Activated CD4-positive, alpha-beta T cell treated with anti-CD3 and anti-CD28 coated beads, Interleukin-2, amount 50 U/mL, for 48 hours (primary cell): ENCODE results near the gene ZNF98.

Experiments
- DNase-seq, 2 experiments: peaks; one replicate each; pipeline ENCODE4 v3.0.0-alpha.2; 2020

The ZNF98 gene

DNA sequence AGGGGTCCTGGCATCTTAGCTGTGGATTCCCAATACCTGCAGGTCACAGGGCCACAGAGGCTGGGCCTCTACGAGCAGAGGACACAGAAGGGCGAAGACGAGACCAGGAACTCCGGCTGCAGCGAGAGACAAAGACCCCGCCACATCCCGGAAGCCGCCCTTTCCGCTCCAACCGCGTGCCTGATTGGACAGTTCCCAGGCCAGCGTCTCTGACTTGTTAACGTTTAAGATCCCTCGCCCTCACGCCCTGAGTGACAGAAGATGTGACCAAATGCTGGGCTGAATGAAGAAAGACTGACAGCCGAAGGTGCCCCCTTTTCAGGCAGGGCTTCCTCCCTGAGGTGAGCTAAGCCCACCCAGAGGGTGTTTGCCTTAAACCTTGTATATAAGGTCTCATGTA lies at the start of gene ZNF98:
TSS of gene ZNF98 (minus strand) at position 136 of the 400 bp plus-strand sequence. CDS start at position 14, 122 bp downstream.
- no peak for DNase-seq

DNA sequence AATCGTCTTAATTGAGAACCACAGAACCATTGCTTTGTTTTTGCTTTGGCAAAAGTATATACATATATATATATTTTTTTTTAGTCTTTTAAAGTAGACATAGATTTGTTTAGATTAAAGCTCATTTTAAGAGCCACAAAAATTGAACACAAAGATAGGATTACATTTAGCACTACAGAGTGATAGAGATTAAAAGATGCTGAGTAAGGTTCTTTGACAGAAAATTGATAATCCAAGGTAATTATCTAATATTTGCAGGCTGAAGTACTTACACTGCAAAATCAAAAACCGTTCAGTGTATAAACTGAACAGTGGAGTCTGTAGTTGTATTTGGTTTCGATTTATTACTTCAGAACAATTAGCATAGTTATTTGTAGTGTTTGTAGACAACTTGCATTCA lies 24.5 kb upstream of the ZNF98 start:
- DNase-seq = no peak

DNA sequence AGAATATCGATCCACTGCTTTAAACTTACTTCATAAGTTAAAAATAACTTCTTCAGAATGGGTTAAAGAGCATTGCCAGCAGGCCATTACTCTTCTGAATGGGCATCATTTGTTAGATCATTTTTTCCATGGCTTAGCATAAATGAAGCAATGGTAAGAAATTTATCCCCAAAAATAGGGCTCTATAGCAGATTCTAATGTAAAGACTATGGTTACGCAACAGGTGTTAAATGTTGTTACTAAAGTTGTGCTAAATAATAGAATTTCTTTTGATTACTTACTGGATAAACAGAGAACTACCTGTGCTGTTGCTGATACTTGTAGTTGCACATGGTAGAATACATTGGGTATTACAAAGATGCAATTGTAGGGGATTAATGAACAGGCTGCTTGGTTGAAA lies 15.9 kb upstream of the ZNF98 start:
- DNase-seq = no peak

DNA sequence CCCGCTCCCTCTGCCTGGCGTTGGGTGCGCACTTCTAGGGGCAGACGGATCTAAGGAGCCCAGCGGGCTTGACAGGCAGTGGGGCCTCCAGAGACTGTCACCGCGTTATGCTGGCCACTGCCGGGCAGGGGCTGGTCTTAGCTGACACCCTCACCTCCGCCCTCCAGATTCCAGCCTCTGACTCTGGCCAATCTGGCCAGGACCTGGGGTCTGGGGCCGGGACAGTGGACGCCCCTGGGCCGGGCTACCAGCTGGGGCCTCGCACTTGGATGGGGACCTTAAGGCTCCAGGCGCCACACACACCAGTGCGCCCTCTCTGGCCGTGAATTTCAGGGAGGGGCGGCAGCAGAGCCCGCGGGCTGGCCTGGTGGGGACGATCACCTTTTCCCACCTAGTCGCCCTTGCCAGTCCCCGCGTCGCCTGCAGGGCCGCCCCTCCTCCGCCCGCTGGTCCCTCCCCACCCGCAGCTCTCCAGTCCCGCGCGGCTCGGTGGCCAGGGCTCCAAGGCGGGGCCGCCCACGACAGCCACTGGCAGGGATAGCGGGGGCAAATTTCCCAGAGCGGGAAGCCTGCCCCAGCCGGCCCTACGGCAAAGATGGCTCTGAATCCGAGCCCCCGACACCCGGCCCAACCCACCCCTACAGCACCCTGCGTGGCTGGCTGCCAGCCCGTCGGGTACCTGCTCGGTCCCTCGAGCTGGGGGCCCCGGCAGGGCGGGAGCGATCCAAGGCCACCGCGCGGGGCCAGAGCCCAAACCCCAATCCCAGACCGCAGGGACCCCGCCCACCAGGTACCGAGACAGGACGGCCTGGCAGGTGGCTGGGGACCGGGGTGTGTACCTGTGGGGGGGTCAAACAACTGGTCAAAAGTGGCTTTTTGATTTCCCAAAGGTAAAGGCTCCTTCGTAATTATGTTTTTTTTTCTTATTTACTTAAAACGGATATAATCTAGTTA lies 6.1 kb upstream of the ZNF98 start:
- DNase-seq = no peak

DNA sequence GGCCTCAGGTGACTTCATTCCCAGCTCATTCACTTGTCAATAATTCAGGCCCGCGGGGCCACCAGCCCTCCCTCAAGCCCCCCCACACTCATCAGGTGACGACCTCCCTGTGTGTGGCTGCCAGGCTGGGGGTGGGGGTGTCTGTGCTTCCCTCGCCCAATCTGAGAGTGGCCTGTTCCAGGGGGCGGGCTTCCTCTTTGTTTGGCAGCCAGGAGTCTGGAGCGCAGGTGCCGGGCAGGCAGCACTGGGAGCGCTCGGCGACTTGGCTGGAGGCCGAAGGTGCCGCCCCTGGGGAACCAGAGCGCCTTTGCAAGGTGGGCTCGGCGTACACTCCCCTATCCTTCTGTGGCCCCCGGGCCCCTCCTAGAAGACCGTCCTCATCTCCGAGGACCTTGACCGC lies 5.4 kb upstream of the ZNF98 start:
- DNase-seq = no peak

DNA sequence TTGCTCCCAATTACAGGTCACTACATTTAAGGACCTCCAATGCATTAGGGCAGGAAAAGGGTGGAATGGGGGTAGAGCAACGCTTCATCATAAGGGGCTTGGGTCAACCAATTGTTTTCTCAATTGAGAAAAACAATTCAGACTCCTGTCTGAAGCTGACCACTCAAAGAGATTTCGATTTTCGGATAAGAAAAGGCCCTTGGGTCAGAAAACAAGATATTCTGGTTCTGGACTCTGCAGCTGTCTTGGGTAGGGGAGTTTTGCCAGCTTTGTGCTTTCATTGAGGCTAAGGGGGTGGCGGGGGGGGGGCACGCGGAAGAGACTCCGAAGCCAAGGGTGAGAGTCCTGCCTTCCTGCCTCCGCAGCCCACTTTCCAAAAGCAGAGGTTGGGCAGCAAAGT lies 4.8 kb upstream of the ZNF98 start:
- DNase-seq = no peak

DNA sequence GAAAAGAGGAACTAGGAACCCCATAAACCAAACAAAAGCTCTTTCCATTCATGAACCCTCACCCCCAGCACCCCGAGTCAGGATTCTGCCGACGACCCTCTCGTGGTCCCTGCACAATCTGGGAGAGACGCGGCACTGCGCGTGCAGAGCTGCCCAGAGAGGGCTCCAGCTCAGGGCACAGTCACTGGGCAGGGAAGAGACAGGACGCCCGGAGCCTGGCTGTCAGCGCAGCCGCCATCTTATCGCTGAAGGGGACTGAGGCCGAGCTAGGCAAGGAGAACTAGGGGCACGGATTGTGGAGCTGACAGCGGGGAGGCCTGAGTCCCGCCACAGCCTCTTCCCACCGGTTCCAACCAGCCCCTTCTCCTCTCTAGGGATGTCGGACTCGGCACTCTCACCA lies 349 bp downstream of the ZNF98 start:
- DNase-seq = no peak

DNA sequence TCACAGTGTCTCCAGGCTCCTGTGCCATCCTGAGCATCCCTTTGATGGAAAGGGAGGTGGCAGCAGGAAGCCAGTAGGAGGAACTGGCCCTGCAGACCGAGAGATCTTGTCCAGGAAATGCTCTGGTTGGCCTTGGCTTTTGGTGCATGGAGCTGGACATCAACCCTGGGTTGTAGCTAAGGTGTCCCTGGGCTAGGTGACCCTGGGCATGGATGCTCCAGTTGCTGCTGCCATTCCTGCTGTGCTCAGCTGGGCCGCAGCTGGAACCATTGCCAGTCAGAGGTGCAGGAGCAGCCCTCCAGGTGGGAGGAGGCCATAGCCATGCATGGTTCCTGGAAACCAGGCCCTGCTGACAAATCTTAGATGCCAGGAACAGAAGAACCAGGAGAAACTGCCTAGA lies 67.5 kb downstream of the ZNF98 start:
- no peak for DNase-seq
